NCI-H526 (cell line): ENCODE results near the gene UNC13A.

Source experiments
- DNase-seq, 2 experiments: peaks; one replicate each; lab custom pipeline; 2025; lab: John Stamatoyannopoulos, UW

The UNC13A gene

GRCh38 chr19:17626456-17627015 is 61.6 kb downstream of the UNC13A start:
- DNase-seq, result no peak

DNA sequence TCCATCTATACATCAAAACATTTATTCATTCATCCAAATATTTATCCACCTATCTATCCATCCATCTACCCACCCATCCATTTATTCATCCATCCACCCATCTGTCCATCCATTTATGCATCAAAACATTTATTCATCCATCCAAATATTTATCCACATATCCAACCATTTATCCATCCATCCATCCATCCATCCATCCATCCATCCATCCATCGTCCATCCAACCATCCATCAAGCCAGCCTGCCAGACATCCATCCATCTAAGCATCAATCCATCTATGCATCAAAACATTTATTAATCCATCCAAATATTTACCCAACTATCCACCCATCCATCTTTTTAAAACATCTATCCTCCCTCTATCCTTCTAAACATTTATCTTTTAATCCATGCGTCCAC is 62.2 kb downstream of the UNC13A start:
- DNase-seq, result no peak

GRCh38 chr19:17625043-17625442 is 63.1 kb downstream of the UNC13A start:
- no peak for DNase-seq

GRCh38 chr19:17624314-17624991 is 63.7 kb downstream of the UNC13A start:
- DNase-seq, result no peak

- no peak for DNase-seq
Measured at GRCh38 chr19:17623224-17623935, 64.8 kb downstream of the UNC13A start.

DNA sequence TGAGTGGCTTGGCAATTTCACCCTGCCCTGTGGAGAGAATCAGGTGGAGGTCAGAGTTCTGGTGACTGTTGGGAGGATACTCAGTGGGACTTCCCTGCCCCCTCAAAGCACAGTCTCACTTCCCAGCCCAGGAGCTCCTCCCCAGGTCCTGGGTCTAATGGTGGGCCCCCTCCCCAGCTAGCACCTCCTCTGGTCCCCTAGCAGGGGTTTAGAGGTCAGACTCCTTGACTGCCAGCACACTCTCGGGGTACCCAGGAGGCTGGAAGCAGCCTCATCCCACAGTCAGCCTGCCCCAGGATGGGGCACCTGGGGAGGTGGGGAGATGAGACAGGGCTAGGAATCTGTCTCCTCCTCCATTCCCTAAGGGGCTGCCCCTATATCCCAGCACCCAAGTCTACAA is 67.5 kb downstream of the UNC13A start:
- DNase-seq, result no peak

GRCh38 chr19:17618936-17619335 is 69.2 kb downstream of the UNC13A start:
- DNase-seq, result no peak

DNA sequence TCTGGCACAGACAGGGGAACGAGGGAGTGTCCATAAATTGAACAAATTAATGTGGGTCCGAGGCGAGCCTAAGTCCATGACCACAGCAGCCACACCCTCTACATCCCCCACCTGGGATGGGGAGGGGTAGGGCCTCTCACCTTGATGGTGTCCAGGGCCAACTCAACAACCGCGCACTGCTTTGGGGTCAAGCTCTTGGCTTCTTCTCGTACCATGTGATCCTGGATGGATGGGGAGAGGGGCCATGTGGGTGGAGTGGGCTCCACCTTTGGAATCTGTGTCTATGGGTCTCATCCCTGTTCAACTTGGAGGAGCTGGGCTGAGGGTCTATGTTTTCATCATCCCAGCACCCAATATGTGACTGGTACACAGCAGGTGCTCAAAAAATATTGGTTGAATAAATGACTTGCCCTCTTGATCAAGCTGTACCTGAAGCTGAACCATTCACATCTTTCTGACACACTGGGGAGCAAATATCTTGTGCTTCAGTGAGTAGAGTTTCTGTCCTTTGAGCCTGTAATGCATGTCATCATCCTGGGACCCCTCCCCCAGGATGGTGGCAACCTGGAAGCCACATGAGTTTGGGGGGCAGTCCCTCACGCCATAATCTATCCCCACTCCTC is 69.8 kb downstream of the UNC13A start:
- no peak for DNase-seq

- DNase-seq, result no peak
Measured at GRCh38 chr19:17617807-17618192, 70.4 kb downstream of the UNC13A start.

DNA sequence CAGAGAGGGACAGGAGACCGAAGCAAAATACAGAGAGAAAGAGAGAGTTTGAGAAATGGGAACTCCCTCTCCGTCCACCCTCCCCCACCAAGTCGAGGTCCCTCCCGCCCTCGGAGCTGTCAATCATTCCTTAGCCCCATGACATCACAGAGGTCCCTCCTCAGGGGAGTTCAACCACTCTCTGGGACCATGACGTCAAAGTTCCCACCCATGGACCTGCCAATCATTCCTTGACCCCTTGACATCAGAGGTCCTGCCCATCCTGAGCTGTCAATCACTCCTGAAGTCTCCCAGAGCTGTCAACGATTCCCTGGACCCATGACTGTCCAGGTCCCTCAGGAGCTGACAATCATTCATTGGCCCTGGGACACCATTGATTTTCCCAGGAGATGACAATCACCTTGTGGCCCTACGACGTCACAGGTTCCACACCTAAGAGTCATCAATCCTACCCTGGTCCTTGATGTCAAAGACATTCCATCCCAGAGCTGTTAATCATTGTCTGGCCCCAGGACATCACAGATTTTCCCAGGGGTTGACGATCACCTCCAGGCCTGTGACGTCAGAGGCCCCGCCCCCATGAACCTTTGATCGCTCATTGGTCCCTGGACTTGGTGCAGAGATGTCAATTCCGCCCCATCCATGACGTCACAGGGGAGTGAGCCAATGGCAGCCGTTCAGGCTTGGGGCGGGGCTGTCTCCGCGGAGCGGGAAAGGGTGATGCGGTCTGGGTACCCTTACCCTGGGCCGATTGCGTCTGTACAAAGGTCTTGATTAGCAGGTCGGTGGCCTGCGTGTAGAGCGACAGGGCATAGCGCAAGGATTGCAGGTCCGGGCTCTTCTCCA is 71.0 kb downstream of the UNC13A start:
- no peak for DNase-seq

DNA sequence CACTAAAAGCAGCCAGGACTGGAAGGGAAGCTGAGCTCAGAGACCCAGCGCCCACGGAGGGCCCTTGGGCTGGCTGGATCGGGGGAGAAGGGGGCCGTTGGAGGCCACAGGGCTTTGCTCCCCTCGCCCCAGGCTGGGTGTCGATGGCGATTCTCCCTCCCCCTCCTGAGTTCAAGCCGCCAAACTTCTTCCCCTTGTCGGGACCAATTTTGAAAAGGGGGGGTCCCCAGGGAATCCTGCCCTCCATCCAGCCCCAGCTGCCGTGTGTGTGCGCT is 71.5 kb downstream of the UNC13A start:
- DNase-seq, result no peak

GRCh38 chr19:17615889-17616685 is 72.1 kb downstream of the UNC13A start:
- DNase-seq, result no peak

DNA sequence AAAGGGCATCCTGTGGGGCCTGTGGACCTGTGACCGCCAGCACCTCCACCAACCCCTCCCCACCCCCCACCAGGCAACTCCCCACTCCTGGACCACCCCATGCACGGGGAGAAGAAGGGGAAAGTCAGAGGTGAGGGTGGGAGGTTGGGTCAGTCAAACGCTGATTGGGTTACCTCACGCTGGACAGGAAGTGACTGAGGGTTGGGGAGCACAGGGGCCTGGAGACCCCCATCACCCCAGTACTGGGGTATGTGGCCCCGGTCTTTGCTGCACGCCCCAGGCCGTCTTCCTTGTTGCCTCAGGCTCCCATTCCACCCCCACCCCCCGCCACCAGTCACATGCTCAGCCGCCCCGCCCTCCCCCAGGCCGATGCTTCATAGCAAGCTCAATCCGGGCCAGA is 73.7 kb downstream of the UNC13A start:
- no peak for DNase-seq

DNA sequence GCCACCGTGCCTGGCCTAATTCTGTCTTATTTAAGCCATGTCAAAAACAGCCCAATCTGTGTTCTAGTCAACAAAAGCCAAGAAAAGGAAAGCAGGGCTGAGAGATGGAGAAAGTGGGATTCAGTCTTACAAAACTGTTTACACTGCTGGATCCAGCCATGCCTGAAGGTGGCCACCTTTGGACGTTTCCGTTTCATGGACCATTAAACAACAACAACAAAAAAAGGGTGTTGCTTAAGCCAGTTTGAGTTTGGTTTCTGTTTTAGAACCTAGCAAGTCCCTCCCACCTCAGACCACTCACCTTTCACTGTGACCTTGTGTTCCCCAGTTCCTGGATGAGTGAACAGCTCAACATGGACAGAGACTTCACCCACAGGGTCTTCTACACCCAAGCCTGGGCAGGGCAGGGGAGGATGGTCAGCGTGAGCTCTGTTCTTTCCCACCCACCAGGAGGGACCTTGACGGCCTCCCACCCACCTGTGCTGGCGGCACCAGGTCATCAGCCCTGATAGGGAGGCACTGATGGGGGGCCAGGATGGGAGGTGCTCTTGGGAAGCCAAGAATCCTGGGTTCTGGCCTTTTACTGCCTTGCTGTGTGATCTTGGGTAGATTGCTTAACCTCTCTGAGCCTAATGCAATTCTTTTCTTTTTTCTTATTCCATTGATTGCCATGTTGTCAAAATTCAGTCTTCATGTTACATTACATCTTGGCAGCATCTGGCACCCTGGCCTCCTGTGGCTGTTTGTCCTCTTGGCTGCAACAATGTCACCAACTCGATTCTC is 76.5 kb downstream of the UNC13A start:
- DNase-seq, result no peak

- no peak for DNase-seq
Measured at GRCh38 chr19:17610384-17610783, 77.8 kb downstream of the UNC13A start.

- no peak for DNase-seq
Measured at GRCh38 chr19:17607936-17608335, 80.2 kb downstream of the UNC13A start.

DNA sequence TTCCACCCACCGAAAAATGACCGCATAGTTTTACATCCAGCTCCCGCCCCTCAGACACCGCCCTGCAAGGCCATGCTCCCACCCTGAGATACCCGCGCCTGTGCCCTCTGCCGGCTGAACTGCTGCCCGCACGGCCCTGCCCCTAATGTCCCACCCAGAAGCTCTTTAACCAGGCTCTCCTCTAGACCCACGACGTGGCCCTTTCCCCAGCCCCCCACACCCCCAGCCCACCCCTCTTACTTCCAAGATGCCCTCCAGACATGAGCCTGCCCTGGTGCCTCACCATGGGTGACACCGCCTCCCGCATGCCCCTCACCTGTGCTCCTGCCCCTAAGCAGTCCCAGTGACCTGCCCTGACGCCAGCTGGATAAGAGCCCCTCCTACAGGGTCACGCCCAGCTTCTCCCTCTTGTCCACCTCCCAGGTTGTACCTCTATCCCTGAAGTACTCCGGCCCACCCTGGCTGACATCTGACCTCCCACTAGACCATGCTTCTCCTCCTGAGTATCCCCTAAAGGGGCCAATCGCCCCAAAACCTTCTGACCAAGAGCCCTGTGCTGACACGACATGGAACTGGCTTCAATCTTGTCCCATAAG is 81.5 kb downstream of the UNC13A start:
- no peak for DNase-seq

DNA sequence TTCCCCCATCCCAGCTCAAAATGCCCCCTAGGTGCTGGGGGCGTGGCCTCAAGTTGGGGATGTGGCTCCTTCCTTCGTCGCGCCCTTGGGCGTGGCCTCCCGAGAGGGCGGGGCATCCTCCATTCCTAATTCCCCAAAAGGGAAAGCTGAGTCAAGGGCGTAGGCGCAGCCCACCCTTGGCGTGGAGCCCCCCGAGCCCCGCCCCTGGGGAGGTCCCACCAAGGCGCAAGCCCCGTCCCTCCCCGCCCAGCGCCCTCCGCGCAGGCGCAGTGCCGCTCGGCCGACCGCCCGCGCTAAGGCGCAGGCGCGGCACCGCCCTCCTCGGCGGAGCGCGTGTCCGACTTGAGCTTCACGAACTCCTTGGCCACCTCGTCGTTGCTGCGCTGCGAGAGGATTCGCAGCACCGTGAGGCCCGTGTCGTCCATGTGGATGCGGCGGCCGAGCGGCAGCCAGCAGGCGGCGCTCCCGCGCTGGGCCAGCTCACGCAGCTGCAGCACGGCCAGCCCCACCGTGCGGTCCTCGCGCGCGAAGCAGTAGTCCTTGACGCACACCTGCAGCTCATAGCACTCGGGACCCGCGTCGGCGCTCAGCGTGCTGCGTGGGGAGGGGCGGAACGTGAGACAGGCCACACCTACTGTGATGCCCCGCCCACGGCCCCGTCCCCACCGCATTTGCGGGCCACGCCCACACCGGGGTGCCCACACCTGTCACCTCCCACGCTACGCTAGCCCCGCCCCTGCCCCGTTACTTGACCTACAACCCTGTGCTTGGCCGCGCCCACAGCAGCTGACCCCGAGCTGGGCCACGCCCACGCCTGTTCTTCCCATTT is 82.2 kb downstream of the UNC13A start:
- peak; percentile 75 to 91 for DNase-seq

DNA sequence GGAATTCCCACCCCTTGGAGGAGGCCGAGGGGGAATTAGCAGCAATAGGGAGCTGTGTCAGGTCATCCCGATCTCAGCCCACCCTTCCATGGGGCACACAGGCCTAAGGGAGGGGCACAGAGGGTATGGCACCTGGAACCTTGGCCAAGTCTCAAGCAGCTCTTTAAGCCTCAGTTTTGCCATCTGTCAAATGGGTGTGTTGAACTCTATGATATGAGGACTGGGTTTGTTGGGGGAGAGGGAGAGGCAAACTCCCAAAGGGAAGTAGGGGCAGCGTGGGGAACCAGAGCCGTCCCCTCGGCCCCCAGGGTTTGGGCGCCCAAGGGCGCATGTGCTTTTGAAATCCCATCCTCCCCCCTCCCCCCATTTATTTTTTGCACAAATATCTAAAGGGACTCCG is 83.0 kb downstream of the UNC13A start:
- no peak for DNase-seq
